Pons (tissue), 1 donor: Measurements from ENCODE around the gene PRDM16.

ENCODE experiments used
- DNase-seq: peaks from one replicate; pipeline ENCODE4 v3.0.0-alpha.2; 2016; ENCODE audit warnings: low spot score

The PRDM16 gene

DNA sequence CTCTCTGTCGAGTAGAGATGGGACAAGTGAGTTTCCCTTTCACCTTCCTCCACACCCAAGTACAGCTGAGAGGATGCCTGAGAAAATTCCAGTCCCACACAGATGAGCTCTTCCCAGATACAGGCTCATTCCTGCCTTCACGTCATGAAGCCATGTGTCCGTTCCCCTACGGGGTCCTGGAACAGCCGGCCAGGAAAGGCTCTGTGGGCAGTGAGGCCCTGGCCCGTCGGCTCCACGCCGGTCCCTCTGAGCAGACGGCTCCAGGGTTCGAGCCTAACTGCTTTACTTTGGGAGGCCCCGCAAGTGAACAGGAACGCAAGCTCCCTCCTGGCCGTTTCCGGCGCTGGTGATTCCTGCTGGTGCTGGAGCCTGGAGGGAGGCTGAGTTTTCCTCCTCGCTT lies 328.3 kb downstream of the PRDM16 start:
- DNase-seq = no peak

DNA sequence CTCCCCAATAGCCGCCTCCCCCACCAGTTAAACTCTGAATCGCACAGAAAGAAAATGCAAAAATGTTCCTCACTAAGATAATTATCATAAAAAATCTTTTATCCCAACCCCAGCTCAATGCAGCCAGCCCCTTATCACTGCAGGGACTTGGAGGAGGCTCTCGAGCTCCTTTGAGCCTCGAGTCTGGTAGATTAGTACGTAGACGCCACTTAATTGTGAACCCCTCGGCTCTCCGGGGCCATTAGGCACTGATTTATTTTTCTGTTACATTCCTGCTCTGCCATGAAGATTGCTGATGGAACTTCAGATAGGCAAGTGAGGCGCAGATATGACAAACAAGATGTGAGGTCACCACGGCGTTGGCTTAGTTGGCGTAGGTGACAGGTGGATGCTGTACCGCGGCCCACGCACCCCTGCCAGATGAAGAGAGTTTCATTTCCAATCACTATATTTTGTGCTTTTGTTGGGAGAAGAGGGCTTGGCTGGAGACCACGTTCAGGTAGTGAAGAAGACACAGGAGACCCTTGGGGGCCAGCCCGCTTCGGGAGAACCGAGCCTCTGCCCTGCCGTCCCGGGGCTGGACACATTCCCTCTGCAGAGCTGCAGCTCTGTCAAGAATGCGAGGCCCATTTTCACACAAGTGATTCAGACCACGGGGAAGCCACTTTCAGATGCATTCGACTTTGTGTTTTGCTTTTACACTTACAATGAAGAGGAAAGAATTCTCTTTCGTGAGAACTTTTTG lies 329.6 kb downstream of the PRDM16 start:
- no peak for DNase-seq

- no peak for DNase-seq
Observed at GRCh38 chr1:3399732-3400131, 330.7 kb downstream of the PRDM16 start.

GRCh38 chr1:3401585-3402257 lies 332.7 kb downstream of the PRDM16 start:
- DNase-seq = no peak

DNA sequence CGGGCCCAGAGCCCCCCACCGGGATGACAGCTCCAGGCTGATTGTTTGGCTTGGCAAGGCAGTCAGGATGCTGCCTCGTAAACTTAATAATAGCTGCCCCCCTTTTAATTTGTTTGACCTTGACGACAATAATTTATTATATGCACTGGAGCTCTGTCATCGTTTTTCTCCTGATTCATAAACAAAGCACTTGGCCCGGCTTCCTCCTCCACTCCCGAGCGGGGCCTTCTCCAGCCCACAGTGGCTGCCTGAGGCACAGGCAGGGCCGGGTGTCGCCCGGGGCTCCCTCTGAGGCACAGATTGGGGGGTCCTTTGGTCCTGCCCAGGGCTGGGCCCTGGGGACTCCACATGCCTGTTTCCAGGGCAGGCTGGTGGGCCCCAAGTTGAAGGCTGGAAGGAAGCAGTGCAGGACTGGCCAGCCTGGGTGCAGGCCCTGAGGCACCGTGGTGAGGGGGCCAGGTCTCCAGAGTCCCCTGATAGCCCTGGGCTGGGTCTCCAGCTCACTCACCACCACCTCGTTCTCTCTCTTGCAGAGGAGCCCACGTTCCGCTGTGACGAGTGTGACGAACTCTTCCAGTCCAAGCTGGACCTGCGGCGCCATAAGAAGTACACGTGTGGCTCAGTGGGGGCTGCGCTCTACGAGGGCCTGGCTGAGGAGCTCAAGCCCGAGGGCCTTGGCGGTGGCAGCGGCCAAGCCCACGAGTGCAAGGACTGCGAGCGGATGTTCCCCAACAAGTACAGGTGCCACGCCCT lies 333.4 kb downstream of the PRDM16 start:
- DNase-seq = no peak

GRCh38 chr1:3403011-3403345 lies 334.0 kb downstream of the PRDM16 start:
- no peak for DNase-seq

GRCh38 chr1:3403388-3404231 lies 334.6 kb downstream of the PRDM16 start:
- DNase-seq = no peak

DNA sequence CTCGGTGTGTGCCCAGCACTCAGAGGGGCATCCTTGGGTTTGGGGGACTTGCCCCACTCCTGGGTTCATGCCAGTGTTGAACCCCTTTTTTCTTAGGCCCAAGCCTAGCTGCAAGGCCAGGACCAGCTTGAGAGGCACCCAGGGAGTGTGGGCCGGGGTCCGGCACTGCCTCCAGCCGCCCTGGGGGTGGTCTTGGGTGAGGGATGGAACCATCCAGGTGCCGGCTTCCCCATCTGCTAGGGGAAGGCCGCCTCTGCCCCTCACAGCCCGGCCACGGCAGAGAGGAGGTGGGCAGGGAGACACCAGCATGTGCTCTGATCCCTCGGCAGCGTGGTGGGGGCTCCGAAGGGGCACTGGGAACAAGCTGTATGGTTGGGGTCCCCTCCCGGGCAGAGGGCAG lies 335.3 kb downstream of the PRDM16 start:
- DNase-seq = no peak

DNA sequence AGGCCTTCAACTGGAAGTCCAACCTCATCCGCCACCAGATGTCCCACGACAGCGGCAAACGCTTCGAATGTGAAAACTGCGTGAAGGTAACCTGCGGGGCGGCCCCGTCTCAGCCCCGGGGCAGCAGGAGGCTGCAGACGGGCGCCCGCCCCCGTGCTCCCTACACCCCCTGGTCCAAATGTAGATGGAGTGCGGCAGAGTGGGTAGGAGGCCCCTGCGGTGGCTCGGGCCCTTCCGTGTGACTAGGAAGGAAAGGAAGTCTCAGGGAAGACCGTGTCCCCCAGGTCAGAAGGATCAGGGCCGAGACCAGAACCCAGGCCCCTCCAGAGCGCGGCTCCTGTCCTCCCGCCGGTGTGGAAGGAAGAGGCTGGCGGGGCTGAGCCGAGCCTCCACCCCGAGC lies 335.8 kb downstream of the PRDM16 start:
- DNase-seq = no peak

DNA sequence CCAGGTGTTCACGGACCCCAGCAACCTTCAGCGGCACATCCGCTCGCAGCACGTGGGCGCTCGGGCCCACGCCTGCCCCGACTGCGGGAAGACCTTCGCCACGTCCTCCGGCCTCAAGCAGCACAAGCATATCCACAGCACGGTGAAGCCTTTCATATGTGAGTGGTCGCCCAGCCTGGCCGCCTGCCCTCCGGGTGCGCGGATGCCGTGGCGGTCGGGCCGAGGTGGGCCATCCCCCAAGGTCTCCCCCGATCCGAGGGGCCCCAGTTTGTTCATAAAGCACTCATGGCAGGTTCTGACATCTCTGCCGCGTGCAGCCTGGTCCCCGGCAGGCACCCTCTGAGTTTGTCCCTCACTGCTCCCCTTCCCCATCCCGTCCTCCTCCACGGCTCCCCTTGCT lies 336.5 kb downstream of the PRDM16 start:
- no peak for DNase-seq

- no peak for DNase-seq
Observed at GRCh38 chr1:3405974-3406867, 337.2 kb downstream of the PRDM16 start.

GRCh38 chr1:3407021-3407420 lies 338.0 kb downstream of the PRDM16 start:
- no peak for DNase-seq

GRCh38 chr1:3408751-3409266 lies 339.8 kb downstream of the PRDM16 start:
- DNase-seq = no peak

DNA sequence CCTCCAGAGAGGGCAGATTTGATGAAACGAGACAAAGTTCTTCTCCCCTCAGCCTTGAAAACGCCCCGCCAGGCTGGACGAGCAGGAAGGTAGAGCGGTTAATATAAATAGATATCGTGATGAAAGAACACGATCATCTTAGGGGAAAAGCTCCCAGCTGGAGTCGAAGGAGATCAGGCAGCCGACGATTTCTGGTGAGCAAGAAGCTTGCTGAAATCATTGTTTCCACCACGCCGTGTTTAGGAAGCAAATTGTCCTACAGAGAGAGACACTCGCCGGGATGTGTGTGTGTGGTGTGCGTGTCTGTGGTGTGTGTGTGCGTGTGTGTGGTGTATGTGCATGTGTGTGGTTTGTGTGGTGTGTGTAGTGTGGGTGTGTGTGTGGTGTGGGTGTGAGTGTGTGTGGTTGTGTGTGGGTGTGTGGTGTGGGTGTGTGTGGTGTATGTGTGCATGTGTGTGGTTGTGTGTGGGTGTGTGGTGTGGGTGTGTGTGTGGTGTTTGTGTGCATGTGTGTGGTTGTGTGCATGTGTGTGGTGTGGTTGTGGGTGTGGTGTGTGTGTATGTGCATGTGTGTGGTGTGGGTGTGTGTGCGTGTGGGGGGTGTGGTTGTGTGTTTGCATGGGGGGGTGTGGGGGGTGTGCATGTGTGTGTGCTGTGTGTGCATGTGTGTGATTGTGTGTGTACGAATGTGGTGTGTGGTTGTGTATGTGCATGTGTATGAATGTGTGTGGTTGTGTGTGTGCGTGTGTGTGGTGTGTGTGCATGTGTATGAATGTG lies 340.6 kb downstream of the PRDM16 start:
- no peak for DNase-seq

DNA sequence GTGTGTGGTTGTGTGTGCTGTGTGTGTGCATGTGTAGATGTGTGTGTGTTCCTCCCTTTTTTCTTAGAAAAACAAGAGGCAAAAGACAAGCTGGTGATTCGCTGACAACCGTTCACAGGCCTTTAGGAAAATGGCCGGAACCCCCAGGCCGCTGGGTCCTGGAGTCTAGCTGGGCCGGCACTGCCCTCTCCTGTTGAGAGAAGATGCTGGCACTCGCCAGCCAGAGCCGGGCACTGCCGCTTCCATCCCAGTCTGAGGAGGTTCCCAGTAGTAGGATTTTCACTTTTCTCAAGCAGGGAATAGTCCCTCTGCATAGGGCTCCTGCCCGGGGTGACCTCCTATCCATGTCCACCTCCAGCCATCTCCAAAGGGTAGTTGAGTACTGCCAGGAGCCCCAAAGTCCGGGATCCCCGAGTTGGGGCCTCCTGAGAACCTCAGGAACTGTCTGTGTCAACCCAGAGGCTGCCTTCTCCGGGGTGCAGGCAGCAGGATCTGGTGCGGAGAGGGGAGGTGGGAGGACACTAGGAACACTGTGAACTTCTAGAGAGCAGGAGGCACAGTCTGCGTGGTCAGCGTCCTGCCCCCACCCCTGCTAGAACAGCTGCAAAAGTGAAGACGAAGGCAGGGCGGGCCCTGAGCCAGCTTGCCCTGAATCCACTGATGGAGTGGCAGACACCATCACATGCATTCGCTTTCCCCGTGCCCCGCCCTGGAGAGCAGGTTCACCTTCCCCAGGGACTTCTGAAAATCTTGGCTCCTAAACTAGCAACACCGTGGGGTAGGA lies 341.3 kb downstream of the PRDM16 start:
- peak; percentile 80 for DNase-seq

- DNase-seq = no peak
Observed at GRCh38 chr1:3411806-3412205, 342.8 kb downstream of the PRDM16 start.

GRCh38 chr1:3412376-3412775 lies 343.4 kb downstream of the PRDM16 start:
- DNase-seq = no peak

GRCh38 chr1:3413975-3414710 lies 345.1 kb downstream of the PRDM16 start:
- no peak for DNase-seq
